Activated CD8-positive, alpha-beta memory T cell treated with anti-CD3 and anti-CD28 coated beads, Interleukin-2, amount 50 U/mL, for 4 hours (primary cell): ENCODE measurements around the gene TAS2R38.

Source experiments
- DNase-seq: peaks from one replicate; pipeline ENCODE4 v3.0.0-alpha.2; 2020

The TAS2R38 gene

GRCh38 chr7:141975806-141976523 lies 2.4 kb upstream of the TAS2R38 start:
- DNase-seq: peak; percentile 68

GRCh38 chr7:141974831-141975230 lies 1.3 kb upstream of the TAS2R38 start:
- DNase-seq: no peak

GRCh38 chr7:141960687-141961422 lies 12.7 kb downstream of the TAS2R38 start:
- DNase-seq: no peak

GRCh38 chr7:141956084-141956483 lies 17.5 kb downstream of the TAS2R38 start:
- DNase-seq: no peak

- DNase-seq: no peak
These were observed 19.2 kb downstream of the TAS2R38 start for GRCh38 chr7:141954334-141954733.

- DNase-seq: no peak
These were observed 21.1 kb downstream of the TAS2R38 start for GRCh38 chr7:141952461-141952860.

- DNase-seq: no peak
These were observed 22.8 kb downstream of the TAS2R38 start for GRCh38 chr7:141950806-141951205.

GRCh38 chr7:141949911-141950310 lies 23.7 kb downstream of the TAS2R38 start:
- DNase-seq: no peak

- DNase-seq: no peak
These were observed 24.1 kb downstream of the TAS2R38 start for GRCh38 chr7:141949451-141949850.

- DNase-seq: no peak
These were observed 24.6 kb downstream of the TAS2R38 start for GRCh38 chr7:141949021-141949420.

GRCh38 chr7:141946796-141947195 lies 26.8 kb downstream of the TAS2R38 start, which contains the start of gene CLEC5A:
Gene CLEC5A (minus strand): TSS chr7:141946974. CDS start chr7:141946292, 682 bp downstream.
- no peak for DNase-seq

- DNase-seq: no peak
These were observed 28.2 kb downstream of the TAS2R38 start for GRCh38 chr7:141945356-141945755.

- DNase-seq: no peak
These were observed 28.8 kb downstream of the TAS2R38 start for GRCh38 chr7:141944811-141945210.

- no peak for DNase-seq
These were observed 29.7 kb downstream of the TAS2R38 start for GRCh38 chr7:141943846-141944245.

- no peak for DNase-seq
These were observed 32.5 kb downstream of the TAS2R38 start for GRCh38 chr7:141941075-141941474.

GRCh38 chr7:141930211-141930610 lies 43.4 kb downstream of the TAS2R38 start:
- no peak for DNase-seq

- DNase-seq: no peak
These were observed 44.8 kb downstream of the TAS2R38 start for GRCh38 chr7:141928845-141929195.

GRCh38 chr7:141928146-141928844 lies 45.3 kb downstream of the TAS2R38 start:
- no peak for DNase-seq
